GM21526 (cell line): ENCODE data around the gene RNF213.

Experiments used
- ATAC-seq: cut with Tn5 transposase; IDR thresholded peaks from one replicate; pipeline ENCODE4 v1.9.1; 2021; ENCODE audit warnings: moderate library complexity; ENCODE audit not compliant: unreplicated experiment, low FRiP score

RNF213 gene

DNA sequence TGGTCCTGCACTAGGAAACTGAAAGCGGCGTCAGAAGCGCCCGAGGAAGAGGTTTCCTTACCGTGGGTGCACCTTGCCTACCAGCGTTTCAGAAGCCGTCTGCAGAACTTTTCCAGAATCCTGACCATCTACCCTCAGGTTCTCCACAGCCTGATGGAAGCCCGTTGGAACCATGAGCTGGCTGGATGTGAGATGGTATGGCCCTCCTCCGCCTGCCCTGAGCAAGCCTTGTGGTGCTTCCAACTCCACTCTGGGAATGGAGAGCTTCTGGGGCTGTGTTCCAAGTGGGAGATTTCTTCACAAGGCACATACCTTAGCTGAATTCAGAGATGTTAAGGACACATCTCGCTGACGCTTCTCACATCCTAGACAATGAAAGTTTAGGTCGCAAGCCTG, 102.5 kb downstream of the RNF213 start:
- no peak for ATAC-seq

DNA sequence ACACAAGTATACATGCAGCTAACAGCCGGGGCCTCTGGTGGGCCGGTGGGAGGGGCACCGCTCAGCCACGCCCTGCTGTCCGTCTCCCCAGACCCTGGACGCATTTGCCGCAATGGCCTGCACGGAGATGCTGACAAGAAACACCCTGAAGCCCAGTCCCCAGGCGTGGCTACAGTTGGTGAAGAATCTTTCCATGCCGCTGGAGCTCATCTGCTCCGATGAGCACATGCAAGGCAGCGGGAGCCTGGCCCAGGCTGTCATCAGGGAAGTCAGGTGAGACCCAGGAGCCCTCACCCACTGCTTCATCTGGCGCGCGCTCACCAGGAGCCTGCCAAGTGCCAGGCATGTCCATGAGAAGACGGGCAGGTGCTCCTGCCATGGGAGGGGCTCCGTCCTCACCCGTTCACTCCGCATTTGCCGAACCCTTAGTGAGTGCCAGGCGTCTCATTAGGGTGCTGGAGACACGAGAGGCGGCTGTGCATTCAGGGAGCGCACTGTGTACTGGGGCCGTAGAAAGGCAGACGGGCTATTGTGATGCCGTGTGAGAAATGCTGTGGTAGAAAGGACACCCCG, 103.0 kb downstream of the RNF213 start:
- no peak for ATAC-seq

DNA sequence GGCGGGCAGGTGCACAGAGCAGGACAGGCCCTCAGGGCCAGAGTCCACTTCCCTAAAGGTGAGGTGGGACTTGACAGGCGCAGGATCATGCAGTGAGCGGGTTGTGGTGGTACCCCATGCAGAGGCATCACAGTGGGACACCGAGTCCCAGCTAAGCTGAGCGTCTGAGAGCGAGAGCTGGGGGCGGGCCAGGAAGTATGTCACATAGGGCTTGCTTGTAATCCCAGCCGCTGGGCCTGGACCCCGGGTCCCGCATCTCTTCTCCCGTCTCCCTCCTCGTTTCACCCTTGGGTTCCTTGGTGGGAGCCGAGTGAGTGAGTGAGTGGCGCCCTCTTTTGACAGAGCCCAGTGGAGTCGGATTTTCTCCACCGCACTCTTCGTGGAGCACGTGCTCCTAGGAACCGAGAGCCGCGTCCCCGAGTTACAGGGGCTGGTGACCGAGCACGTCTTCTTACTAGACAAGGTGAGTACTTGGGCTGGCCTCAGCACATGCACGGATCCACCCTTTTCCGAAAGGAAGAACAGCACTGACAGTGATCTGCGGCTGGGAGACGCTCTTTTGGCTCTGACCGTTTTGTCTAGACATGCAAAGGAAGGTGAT, 103.5 kb downstream of the RNF213 start:
- no peak for ATAC-seq

DNA sequence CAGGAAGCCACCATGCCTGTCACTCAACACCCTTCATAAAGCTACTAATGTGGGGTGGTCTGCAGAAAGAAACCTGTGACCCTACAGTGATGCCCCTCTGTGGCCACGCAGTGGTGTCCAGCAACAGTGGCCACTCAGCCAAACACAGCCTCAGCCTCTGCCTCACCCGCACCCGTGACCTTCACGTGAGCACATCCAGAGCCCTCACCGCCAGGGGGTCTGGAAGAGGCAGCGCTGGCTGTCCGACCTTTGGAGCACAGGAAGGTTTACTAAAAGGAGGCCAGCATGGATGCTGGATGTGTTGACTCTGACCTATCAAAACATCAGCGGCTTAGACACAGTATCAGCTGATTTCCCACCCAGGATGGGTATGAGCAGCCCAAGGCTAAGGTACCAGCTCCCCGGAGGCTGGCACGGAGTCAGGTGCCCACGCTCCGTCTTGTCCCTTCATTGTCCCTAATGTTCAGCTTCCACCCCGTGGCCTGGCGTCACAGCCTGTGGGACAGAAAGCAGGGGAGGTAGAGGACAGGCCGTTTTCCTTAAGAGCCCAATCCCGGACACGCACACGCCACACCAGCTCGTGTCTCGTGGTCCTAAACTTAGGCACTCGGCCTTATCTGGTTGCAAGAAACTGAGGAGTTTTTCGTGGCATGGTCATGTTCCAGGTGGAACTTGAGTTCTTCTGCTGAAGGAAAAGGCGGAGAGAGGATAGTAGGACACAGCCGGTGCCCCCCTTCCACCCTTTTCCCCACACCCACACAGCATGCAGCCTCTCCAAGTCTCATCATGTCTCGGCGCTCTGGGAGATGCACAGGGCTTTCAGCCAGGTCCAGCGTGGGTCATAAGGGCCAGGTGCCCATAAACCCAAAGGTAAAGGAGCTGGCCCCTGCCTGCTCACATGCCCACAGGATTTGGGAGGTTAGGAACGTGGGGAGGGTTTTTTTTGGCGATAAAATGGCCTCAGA, 104.6 kb downstream of the RNF213 start:
- ATAC-seq: no peak

DNA sequence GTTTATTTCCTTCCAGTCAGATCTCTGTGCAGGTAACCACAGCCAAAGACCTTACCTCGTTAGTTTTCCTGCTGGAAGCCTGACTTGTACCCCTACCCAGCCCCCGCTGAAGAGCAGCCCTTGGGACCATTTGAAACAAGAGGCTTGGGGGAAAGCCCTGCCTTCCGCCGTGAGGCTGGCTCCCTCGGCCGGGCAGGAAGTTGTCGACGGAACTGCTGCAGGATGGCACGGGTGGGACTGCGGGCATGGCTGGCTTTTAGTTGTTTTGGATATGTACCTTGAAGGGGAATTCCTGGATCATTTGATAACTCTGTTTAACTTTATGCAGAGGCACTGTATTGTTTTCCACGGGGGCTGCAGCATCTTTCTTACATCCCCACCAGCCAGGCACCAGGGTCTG, 105.3 kb downstream of the RNF213 start:
- no peak for ATAC-seq

DNA sequence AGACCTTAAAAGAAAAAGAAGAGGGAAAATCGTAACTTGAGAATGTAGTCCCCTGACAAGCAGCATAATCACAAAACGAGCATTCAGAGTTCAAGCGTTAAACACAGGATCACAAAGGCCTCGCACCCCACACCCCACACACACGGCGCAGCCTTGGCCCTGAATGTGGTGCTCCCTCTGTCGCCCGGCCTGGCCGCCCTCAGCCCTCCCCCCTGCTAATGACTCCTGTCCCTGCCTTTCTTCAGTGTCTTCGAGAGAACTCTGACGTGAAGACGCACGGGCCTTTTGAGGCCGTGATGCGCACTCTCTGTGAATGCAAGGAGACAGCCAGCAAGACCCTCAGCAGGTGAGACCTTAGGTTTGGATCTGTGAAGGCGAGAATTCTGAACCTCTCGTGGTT, 106.9 kb downstream of the RNF213 start:
- no peak for ATAC-seq

DNA sequence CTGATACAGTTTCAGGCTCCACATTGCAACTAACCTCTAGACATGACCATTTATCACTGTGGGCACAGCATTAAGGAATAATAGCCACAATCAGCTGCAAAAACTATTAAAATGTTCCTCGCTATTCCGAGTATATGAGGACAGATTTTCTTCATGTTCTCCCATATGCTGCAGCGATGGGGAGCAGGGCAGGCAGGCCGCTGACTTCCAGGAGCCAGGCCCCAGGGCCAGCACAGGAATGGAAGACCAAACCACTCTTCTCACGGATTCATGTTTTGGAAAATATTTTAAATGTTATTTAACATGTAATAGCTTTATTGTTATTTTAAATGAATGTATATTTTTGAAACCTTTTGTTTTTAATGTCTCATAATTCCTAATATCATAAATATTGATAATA, 110.5 kb downstream of the RNF213 start:
- no peak for ATAC-seq

DNA sequence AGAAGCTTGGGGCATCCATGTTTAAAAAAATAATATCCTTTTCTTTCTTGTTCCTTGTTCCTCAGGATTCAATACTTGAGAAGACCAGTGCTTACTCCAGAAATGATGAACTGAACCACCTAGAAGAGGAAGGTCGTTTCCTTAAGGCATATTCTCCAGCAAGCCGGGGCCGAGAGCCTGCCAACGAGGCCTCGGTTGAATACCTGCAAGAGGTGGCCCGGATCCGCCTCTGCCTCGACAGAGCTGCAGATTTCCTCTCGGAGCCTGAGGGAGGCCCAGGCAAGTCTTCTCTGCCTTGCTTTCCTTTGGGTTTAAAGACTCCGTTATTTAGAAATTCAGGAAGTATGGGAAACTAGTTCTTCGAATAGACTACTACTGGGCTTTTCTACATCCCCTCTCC, 111.8 kb downstream of the RNF213 start:
- no peak for ATAC-seq

DNA sequence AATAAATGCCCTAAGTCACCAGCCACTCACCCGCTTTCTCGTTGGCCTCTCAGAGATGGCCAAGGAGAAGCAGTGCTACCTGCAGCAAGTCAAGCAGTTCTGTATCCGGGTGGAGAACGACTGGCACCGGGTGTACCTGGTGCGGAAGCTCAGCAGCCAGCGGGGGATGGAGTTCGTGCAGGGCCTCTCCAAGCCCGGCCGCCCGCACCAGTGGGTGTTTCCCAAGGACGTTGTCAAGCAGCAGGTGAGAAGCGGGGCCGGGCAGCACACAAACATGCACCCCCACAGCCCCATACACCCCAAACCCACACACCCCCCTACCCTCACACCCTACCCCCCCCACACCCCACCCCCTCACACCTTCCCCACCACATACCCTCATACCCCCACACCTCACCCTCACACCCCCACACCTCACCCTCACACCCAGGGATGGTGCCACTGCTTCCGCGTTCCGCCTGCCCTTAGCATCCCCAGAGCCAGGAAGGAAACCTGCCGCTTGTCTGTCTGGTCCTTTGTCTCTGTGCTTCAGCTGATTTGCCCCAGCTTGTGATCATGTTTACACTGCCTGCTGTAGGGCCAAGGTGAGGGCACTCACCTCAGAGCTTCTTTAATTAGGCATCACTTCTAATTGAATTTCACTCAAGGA, 112.4 kb downstream of the RNF213 start:
- no peak for ATAC-seq

DNA sequence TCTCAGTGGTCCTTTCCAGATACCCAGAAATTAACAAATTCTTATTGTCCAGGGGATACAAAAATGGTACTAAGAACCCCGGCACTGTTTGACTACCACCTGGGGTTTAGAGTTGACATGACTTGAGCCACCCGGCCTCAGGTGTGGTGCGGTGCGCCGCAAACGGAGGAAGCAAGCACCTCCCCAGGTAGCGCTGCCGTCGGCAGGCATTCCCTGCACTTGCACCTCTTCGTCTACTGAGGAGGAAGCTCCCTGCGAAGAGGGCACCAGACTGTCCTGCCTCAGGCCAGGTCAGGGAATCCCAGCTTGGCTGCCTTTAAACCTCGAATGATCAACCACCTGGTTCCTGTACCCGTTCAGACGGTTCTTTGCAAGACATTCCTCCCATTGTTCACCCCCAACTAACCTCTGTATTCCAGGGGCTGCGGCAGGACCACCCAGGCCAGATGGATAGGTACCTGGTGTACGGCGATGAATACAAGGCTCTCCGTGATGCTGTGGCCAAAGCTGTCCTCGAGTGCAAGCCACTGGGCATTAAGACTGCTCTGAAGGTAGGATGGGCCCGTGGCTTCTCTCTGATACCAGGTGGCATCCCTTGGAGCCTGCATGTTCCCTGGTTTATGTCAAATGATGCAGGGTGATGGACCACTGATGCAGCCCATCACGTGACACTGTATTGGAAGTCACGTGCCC, 113.5 kb downstream of the RNF213 start:
- ATAC-seq: no peak

DNA sequence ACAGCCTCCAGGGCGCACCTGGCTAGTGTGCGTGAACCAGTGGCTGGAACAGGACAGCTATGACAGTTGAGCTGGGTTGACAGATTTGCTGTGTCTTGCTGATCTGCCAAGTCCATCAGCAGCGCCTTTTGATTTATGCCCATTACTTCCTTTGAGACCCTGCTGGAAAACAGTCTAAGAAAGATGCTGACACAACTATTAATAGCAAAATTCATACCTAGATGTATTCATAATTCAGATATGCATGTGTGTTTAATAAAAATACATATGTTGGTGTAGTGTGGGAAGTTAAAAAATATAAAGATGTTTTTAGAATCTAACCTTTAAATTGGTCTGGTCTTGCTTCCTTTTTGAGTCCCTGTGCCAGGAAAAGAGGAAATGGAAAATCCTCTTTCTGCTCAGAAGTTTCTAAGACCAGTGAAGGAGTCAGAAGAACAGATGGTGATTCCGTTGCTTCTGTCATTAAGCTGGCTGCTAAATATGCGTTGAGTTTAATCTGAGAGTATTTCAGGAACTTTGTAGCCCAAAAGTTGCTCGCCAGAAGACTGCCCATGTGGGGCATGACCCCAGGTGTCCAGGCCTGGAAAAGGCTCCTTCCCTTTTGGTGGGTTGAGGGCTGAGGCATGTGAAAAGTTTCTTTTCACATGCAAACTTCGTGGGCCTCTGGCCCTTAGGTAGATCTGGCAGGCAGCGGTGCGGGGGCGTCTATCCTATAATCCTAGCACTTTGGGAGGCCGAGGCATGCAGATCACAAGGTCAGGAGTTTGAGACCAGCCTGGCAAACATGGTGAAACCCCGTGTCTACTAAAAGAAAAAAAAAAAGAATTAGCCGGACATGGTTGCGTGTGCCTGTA, 114.3 kb downstream of the RNF213 start:
- no peak for ATAC-seq

DNA sequence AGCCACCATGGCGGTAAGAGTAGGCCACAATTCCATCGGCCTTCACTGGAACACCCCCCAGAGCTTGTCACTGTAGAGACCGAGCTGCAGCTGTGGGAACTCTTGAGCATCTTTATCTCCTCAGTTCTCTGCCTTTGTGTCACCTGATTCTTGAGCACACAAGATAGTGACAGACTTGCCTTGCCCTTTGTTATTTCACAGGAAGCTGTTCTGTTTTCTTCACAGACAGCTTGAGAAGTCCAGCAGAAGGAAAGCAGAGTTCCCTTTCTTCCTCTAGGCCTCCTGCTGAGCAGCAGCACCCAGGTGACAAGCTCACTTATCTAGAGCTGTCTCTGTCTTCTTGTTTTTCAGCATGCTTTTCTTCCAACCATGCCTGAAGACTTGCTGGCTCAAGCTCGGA, 115.9 kb downstream of the RNF213 start:
- no peak for ATAC-seq

DNA sequence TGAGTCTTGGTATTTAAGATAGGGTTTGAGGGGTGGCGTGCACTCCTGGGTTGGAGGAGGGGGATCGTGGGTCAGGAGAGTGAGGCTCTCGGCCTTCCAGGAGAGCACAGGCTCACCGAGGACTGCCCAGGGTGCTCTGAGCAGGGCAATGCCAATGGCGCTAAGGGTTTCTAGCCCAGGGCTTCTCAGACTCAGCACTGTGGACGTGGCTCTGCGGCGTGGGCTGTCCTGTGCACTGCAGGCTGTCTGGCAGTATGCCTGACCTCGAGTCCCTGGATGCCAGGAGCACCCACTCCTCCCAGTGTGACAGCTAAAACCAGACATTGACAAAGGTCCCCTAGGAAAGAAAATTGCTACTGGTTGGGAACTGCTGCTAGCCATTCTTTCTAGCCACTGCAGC, 117.1 kb downstream of the RNF213 start:
- ATAC-seq: no peak

DNA sequence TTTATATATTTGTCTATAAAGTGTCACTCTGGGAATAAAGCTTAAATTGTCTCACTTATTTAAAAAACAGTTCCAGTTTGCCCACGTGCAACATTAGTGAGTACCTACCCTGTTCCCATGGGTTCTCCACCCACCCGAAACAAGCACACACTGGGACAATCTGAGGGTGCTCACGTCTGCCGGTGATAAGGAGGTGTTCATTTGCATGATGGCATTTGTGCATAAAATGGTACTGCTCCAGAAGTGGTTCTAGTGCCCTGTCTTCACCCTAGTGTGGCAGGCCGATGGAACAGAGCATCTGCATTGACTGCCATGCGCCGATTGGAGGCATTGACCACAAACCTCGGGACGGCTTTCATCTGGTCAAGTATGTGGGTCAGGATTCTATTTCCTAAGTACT, 118.7 kb downstream of the RNF213 start:
- ATAC-seq: no peak

DNA sequence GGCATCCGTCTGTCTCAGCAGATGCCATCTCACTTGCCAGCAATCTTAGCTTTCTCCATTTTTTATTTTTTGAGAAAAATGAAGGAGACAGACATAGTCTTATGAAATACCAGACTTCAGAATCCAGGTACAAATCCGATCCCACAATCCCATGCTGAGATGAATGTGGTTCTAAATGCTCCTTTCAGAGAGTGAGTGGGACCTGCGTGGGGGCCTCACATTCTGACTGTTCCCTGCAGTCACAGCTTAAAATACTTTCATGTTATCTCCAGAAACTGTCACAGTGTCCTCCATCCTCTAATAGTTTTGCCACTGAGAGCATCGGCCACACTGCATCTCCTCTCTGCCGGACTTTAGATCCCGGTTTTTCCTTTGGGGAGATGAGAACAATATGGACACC, 119.4 kb downstream of the RNF213 start:
- no peak for ATAC-seq

DNA sequence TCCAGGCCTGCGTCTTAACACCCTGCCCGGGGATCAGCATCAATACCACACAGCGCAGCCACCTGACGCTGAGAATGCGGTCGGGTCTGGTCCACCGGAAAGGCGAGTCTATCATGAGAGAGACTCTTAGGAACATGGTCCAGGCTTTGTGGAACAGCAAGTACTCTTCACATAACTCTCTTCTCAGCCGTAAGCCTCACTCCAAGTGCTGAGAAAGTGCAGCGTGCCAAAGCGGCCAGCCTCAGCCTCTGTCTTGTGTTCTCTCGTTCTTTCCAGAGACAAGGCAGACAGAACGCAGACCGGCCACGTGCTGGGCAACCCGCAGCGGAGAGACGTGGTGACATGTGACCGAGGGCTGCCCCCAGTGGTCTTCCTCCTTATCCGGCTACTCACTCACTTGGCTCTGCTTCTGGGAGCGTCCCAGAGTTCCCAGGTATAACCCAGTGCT, 119.9 kb downstream of the RNF213 start:
- ATAC-seq: no peak

DNA sequence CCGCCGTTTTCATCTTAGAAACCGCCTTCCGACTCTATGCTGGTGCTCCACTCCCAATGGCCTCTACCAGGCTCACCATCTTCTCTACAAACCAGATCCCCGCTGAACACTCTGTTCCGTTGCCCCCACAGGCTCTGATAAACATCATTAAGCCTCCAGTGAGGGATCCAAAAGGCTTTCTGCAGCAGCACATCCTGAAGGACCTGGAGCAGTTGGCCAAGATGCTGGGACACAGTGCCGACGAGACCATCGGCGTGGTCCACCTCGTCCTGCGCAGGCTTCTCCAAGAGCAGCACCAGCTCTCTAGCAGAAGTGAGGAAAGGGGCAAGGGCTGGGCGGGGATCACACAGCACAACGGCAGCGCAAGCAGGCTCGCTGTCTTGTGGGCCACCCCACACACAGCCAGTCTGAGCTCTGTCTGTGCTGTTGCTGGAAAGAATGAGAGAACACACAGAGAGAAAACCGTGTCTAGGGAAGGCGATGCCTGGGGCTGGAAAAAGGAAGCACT, 120.8 kb downstream of the RNF213 start:
- ATAC-seq: no peak

DNA sequence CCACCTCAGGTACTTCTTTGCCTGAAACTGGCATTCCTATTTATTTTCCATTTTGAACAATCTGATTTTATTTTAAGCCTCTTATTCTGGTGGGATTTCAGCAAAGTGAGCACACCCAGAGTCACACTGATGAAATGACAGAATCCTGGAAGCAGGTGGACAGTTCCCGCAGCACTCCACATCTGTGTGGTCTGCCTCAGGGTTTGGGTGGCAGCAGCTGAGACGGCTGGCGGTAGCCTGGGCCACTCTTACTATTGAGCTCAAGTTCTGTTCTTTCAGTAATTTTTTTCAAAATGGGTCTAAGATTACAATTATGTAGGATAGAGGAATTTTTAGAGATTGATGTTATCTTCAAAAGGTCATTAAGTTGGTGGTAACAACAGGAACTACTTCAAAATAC, 121.8 kb downstream of the RNF213 start:
- ATAC-seq: no peak

DNA sequence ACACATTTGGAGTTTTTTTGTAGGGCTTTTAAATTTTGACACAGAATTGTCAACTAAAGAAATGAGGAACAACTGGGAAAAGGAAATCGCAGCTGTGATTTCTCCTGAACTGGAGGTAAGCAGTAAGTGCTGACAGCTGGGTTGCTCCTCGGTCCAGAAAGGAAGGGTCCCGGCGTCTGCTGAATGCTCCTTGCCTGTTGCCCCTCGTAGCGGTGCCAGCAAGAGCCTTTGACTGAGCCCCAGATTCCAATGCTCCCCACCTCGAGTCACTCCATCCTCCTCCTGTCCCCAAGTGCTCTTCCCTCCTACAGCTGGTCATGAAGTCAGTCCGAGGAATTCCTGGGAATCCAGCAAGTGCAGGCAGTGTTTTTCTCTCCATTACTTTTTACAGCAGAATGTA, 122.3 kb downstream of the RNF213 start:
- no peak for ATAC-seq
